ENCODE data around the gene INTS7. TPM values are rescaled to one million over a fixed set of nuclear protein-coding genes. Genes with fewer than 3 reads are reported as not detected.

Gene INTS7
- polyA plus RNA-seq, 1 of the 3 experiments (the other 2 are of a cell fraction), result 8.7 TPM

DNA sequence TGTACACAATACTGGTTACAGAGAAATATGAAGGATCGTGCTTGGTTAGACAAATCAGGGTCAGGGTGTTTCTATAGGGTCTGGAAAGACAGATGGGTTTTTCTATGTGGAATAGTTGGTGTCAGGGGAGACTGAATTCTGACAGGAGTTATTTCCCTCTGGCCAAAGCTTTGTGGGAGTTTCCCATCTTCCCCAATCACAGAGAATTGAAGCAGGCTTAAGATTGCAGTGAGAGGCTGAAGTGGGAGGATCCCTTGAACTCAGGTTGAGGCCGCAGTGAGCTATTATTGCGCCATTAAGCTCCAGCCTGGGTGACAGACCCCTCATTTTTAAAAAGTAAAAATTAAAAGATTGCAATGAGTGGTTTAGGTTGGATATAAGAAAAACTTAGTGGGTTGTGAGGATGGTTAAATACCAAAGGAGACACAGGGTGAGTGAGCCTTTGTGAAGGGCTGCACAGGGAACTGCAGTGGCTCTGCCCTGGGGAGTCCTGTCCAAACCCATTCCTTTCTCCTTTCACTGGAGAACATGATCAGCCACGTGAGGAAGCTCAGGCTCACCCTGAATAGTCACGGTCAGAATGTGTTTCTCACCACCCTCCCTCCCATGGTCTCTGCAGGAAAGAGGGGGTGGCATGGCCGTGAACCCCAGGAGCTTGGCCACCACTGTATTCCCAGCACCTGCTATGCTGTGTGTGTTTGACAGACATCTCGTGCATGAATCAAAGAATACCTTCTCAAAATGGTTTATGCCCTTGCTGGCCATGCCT is 101.2 kb downstream of the INTS7 start:
- Histone ChIP-seq H3K79me2 (ENCODE audit: insufficient read depth) (no peaks in the 10 kb centered on the region), H3K27ac (ENCODE audit: low read depth in 2 of 2, low read length in 1 of 2) (no peak overlapping the region), H3F3A (replicated peaks; ENCODE audit: insufficient read depth) (no peaks in the 10 kb centered on the region), H3K9ac (no peak overlapping the region), H3K4me2 (no peak overlapping the region), H3K36me3 (replicated peaks in 1 of 2; ENCODE audit: control insufficient read depth in 1 of 2, insufficient read depth in 2 of 2, low read length in 1 of 2) (no peaks in the 10 kb centered on the region), H3K9me2 (no peaks in the 10 kb centered on the region), H2AFZ (ENCODE audit: low read depth) (no peak overlapping the region), H3K4me3 (ENCODE audit: low read depth in 2 of 2, low read length in 1 of 2) (no peak overlapping the region), H4K20me1 (ENCODE audit: insufficient read depth) (no peaks in the 10 kb centered on the region), H3K9me3 (no peaks in the 10 kb centered on the region), H3K4me1 (ENCODE audit: control insufficient read depth in 1 of 2, insufficient read depth in 2 of 2, low read depth in 1 of 2, low read length in 1 of 2) (no peaks in the 10 kb centered on the region), H3K27me3 (ENCODE audit: insufficient read depth) (no peaks in the 10 kb centered on the region)
- no peak for TF ChIP-seq ELF1 (IDR thresholded peaks at IDR 0.05)
- TF ChIP-seq FOXM1 (IDR thresholded peaks at IDR 0.05; ENCODE audit: low read depth), result no peak
- TF ChIP-seq, protein P1, sequence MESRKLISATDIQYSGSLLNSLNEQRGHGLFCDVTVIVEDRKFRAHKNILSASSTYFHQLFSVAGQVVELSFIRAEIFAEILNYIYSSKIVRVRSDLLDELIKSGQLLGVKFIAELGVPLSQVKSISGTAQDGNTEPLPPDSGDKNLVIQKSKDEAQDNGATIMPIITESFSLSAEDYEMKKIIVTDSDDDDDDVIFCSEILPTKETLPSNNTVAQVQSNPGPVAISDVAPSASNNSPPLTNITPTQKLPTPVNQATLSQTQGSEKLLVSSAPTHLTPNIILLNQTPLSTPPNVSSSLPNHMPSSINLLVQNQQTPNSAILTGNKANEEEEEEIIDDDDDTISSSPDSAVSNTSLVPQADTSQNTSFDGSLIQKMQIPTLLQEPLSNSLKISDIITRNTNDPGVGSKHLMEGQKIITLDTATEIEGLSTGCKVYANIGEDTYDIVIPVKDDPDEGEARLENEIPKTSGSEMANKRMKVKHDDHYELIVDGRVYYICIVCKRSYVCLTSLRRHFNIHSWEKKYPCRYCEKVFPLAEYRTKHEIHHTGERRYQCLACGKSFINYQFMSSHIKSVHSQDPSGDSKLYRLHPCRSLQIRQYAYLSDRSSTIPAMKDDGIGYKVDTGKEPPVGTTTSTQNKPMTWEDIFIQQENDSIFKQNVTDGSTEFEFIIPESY (IDR thresholded peaks at IDR 0.05; ENCODE audit: borderline replicate concordance, low read depth), result no peak
- TF ChIP-seq EZH2phosphoT487 (IDR thresholded peaks at IDR 0.05; ENCODE audit: borderline replicate concordance, low read depth), result no peak
- TF ChIP-seq MAX (IDR thresholded peaks at IDR 0.05; ENCODE audit: low read depth), result no peak
- TF ChIP-seq FOXJ3 (CRISPR knock-in tag; IDR thresholded peaks at IDR 0.05), result no peak
- TF ChIP-seq TEAD4 (IDR thresholded peaks at IDR 0.05; ENCODE audit: borderline replicate concordance, insufficient read depth), result no peak
- no peak for TF ChIP-seq GATA2 (CRISPR knock-in tag; IDR thresholded peaks at IDR 0.05)
- TF ChIP-seq SMC3 (IDR thresholded peaks at IDR 0.05; ENCODE audit: low read depth, low read length), result no peak
- no peak for TF ChIP-seq PBX3 (IDR thresholded peaks at IDR 0.05)
- no peak for TF ChIP-seq CTCF (IDR thresholded peaks at IDR 0.05)
- TF ChIP-seq, protein P2, sequence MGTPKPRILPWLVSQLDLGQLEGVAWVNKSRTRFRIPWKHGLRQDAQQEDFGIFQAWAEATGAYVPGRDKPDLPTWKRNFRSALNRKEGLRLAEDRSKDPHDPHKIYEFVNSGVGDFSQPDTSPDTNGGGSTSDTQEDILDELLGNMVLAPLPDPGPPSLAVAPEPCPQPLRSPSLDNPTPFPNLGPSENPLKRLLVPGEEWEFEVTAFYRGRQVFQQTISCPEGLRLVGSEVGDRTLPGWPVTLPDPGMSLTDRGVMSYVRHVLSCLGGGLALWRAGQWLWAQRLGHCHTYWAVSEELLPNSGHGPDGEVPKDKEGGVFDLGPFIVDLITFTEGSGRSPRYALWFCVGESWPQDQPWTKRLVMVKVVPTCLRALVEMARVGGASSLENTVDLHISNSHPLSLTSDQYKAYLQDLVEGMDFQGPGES (IDR thresholded peaks at IDR 0.05; ENCODE audit: low read depth, low read length), result no peak
- TF ChIP-seq, protein P3, sequence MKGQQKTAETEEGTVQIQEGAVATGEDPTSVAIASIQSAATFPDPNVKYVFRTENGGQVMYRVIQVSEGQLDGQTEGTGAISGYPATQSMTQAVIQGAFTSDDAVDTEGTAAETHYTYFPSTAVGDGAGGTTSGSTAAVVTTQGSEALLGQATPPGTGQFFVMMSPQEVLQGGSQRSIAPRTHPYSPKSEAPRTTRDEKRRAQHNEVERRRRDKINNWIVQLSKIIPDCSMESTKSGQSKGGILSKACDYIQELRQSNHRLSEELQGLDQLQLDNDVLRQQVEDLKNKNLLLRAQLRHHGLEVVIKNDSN (IDR thresholded peaks at IDR 0.05; ENCODE audit: borderline replicate concordance, low read depth), result no peak
- ChIA-PET CTCF (interaction anchor here (1.2 to 1.6 kb wide), 3 partner anchors 10 to 236 kb away, joined by 3 to 4 read pairs (median 4); no protein-coding TSS in a partner anchor), POLR2A (no interaction called here)
- DNase-seq, result no peak
- 72% methylated on average over 7 of the region's 7 CpGs for WGBS (ENCODE audit: low lambda C conversion rate)
